Activated naive CD8-positive, alpha-beta T cell treated with anti-CD3 and anti-CD28 coated beads, Interleukin-2, amount 10 ng/mL, durations not matched to agents 7 days and 5 days (primary cell): Measurements from ENCODE around the gene DYNLT1. TPM values are rescaled to one million over a fixed set of nuclear protein-coding genes. Genes with fewer than 3 reads are reported as not detected.
"Not testable (repeated sequence)": the region's sequence is repeated elsewhere in the genome, so short reads cannot be mapped to it uniquely, and the experiment has no call there.

ENCODE experiments used
- ATAC-seq: fragments of 150-1000 bp; cut with Tn5 transposase; one replicate; pipeline ENCODE4 v1.10.0; 2021; ENCODE audit warnings: low read depth, moderate library complexity
- POLR2A ChIA-PET: fragments of 350-600 bp; sonication (Branson Sonifier 250); formaldehyde crosslinking; loops from one replicate; lab custom pipeline; 2021; ENCODE audit warnings: antibody characterized with exemption; lab: Charles Lee
- DNase-seq: peaks from one replicate; pipeline ENCODE4 v3.0.0; 2021
- H3K27ac Mint-ChIP-seq: one replicate; pipeline ENCODE4 v1.8.0; 2022; ENCODE audit warnings: mild to moderate bottlenecking, mixed read lengths
- H3K27me3 Mint-ChIP-seq: one replicate; pipeline ENCODE4 v1.8.0; 2022; ENCODE audit warnings: mild to moderate bottlenecking, moderate library complexity, mixed read lengths
- H3K36me3 Mint-ChIP-seq: one replicate; pipeline ENCODE4 v1.8.0; 2021; ENCODE audit warnings: mild to moderate bottlenecking, mixed read lengths
- H3K4me1 Mint-ChIP-seq: one replicate; pipeline ENCODE4 v1.8.0; 2021; ENCODE audit warnings: mixed read lengths
- H3K4me3 Mint-ChIP-seq: one replicate; pipeline ENCODE4 v1.8.0; 2022; ENCODE audit warnings: mild to moderate bottlenecking, moderate library complexity, mixed read lengths
- H3K9me3 Mint-ChIP-seq: one replicate; pipeline ENCODE4 v1.8.0; 2021; ENCODE audit warnings: mixed read lengths
- total RNA-seq, 2 experiments: library from RNA; stranded (reverse); gene quantifications; one replicate each; pipeline ENCODE4 v1.2.3, GENCODE V29; 2021

The DYNLT1 gene
- total RNA-seq, 2 experiments from 2014 or later, result 99.9 to 102 TPM

GRCh38 chr6:158645064-158646022 is 800 bp upstream of the DYNLT1 start:
- Mint-ChIP-seq H3K4me3 (peak overlapping the region; percentile 92), H3K36me3 (peaks cover 27% of the 10 kb centered on the region), H3K4me1 (peaks cover 52% of the 10 kb centered on the region), H3K27me3 (no peaks in the 10 kb centered on the region), H3K9me3 (no peaks in the 10 kb centered on the region), H3K27ac (peak overlapping the region; percentile 85)
- POLR2A ChIA-PET, result interaction anchor here (1.2 to 3.2 kb wide), 6 partner anchors 9 to 224 kb away, joined by 3 to 62 read pairs (median 5); no protein-coding TSS in a partner anchor
- ATAC-seq (no peak), DNase-seq (no peak)

DNA sequence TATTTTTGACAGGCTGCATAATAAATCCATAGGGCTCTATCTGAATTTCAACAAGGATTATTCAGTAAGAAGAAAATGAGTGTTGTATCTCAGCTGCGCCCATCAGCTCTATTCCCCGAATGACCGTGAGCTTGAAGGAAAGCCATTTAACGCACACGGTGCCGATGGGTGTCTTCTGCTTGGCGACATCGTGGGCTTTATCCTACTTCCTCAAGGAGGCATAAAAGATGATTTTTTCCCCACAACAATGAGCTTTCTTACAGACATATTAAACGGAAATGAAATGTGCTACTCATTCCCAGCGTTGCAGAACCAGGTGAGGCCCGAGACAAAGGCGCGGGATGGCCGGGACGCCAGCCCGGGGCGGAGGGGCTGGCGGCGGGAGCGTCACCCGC is 710 bp downstream of the DYNLT1 start:
- Mint-ChIP-seq H3K9me3 (no peaks in the 10 kb centered on the region), H3K4me3 (peak overlapping the region; percentile 99), H3K27ac (peak overlapping the region; percentile 94), H3K4me1 (peaks cover 52% of the 10 kb centered on the region), H3K36me3 (peaks cover 33% of the 10 kb centered on the region), H3K27me3 (no peaks in the 10 kb centered on the region)
- DNase-seq (no peak), ATAC-seq (no peak)
- POLR2A ChIA-PET, result interaction anchor here (0.9 to 3.2 kb wide), 9 partner anchors 10 to 226 kb away, joined by 3 to 62 read pairs (median 5); no protein-coding TSS in a partner anchor

GRCh38 chr6:158642097-158642601 is 2.4 kb downstream of the DYNLT1 start:
- H3K27ac Mint-ChIP-seq, result peak overlapping the region; percentile 94
- POLR2A ChIA-PET, result interaction anchor here (1.1 to 3.2 kb wide), 3 partner anchors 8 to 74 kb away, joined by 3 to 62 read pairs (median 3); no protein-coding TSS in a partner anchor
- peaks cover 38% of the 10 kb centered on the region for H3K36me3 Mint-ChIP-seq
- peak overlapping the region; percentile 99 for H3K4me3 Mint-ChIP-seq
- H3K4me1 Mint-ChIP-seq, result peaks cover 53% of the 10 kb centered on the region
- no peak for ATAC-seq
- no peaks in the 10 kb centered on the region for H3K9me3 Mint-ChIP-seq
- DNase-seq, result no peak
- no peaks in the 10 kb centered on the region for H3K27me3 Mint-ChIP-seq

- POLR2A ChIA-PET, result interaction anchor here (0.6 kb wide), 1 partner anchor 13 kb away, joined by 3 read pairs; no protein-coding TSS in a partner anchor
- Mint-ChIP-seq H3K4me1 (peaks cover 56% of the 10 kb centered on the region), H3K9me3 (no peaks in the 10 kb centered on the region), H3K36me3 (peaks cover 50% of the 10 kb centered on the region), H3K27me3 (no peaks in the 10 kb centered on the region), H3K4me3 (peak overlapping the region; percentile 53), H3K27ac (peak overlapping the region; percentile 62)
- ATAC-seq (no peak), DNase-seq (no peak)
These were observed 4.0 kb downstream of the DYNLT1 start for GRCh38 chr6:158640519-158640918.

- peak overlapping the region; percentile 68 for H3K27ac Mint-ChIP-seq
- peaks cover 60% of the 10 kb centered on the region for H3K4me1 Mint-ChIP-seq
- H3K4me3 Mint-ChIP-seq, result no peak overlapping the region
- no peaks in the 10 kb centered on the region for H3K9me3 Mint-ChIP-seq
- DNase-seq (no peak), ATAC-seq (no peak)
- H3K36me3 Mint-ChIP-seq, result peaks cover 51% of the 10 kb centered on the region
- no peaks in the 10 kb centered on the region for H3K27me3 Mint-ChIP-seq
- POLR2A ChIA-PET, result interaction anchor here (1.3 kb wide), 1 partner anchor 11 kb away, joined by 3 read pairs; the partner anchor contains the start of gene SYTL3
These were observed 5.5 kb downstream of the DYNLT1 start for GRCh38 chr6:158639056-158639455.

- Mint-ChIP-seq H3K4me1 (peaks cover 61% of the 10 kb centered on the region), H3K9me3 (no peaks in the 10 kb centered on the region), H3K27me3 (no peaks in the 10 kb centered on the region), H3K36me3 (peaks cover 49% of the 10 kb centered on the region), H3K4me3 (peak overlapping the region; percentile 3), H3K27ac (peak overlapping the region; percentile 68)
- ATAC-seq (no peak), DNase-seq (no peak)
- POLR2A ChIA-PET, result interaction anchor here (1.3 kb wide), 1 partner anchor 12 kb away, joined by 3 read pairs; the partner anchor contains the start of gene SYTL3
These were observed 6.2 kb downstream of the DYNLT1 start for GRCh38 chr6:158638324-158638854.

DNA sequence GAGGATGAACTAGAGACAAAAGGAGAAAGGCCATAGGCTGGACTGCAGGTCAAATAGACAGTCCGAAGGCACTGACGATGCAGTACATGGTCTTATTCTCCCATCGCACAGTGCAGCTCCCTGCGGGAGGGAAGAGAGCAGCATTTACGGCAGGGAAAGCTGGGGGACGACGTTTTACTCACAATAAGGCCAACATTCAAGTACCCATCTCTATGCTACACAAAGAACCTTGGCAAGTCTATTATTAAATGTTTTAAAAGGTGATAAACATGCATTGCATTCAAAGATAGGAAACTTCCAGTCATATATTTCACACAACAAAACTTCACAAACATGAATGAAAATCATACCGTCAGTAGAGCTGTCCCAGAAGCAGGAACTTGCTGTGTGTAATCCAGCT is 7.8 kb downstream of the DYNLT1 start:
- peaks cover 39% of the 10 kb centered on the region for H3K36me3 Mint-ChIP-seq
- DNase-seq, result no peak
- no peaks in the 10 kb centered on the region for H3K9me3 Mint-ChIP-seq
- peaks cover 54% of the 10 kb centered on the region for H3K4me1 Mint-ChIP-seq
- H3K27ac Mint-ChIP-seq, result no peak overlapping the region
- no peak for ATAC-seq
- no peak overlapping the region for H3K4me3 Mint-ChIP-seq
- H3K27me3 Mint-ChIP-seq, result no peaks in the 10 kb centered on the region
- POLR2A ChIA-PET, result no interaction called here

DNA sequence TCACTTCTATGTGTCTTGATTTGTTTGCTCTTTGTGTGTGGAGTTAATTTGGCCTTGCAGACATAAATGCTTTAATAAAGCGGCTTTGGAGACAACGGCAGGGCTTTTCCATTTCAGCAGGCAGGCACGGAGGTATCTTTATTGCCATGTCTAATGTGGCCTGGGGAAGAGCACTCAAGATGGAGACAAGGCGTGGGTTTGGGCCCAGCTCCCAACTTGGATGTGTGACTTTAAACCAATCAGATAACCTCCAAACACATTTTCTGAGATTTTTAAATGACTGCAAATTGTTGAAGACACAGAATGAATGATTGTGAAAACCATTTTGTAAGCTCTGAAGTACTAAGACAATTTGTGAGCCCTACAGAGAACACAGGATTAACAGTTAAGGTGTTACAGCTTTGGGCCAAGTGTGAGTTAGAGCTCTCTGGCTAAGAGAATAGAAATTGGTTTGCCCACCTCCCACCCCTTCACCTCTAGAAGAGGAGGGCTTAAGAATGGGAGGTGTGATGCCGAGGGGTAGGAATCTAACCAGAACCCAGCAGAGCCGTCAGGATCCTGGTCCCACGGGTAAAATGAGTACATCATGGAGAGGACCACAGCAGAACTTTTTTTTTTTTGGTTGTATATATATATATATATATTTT is 9.0 kb downstream of the DYNLT1 start:
- Mint-ChIP-seq H3K27me3 (no peaks in the 10 kb centered on the region), H3K4me3 (peak overlapping the region; percentile 22), H3K9me3 (no peaks in the 10 kb centered on the region), H3K36me3 (peaks cover 37% of the 10 kb centered on the region), H3K4me1 (peaks cover 54% of the 10 kb centered on the region), H3K27ac (peak overlapping the region; percentile 70)
- ATAC-seq (no peak), DNase-seq (no peak)
- POLR2A ChIA-PET, result interaction anchor here (0.7 to 4.0 kb wide), 2 partner anchors 8 to 1131 kb away, joined by 4 to 19 read pairs; partner anchors contain the start of gene DYNLT1

- POLR2A ChIA-PET, result interaction anchor here (4.0 kb wide), 1 partner anchor 9 kb away, joined by 19 read pairs; the partner anchor contains the start of gene DYNLT1
- Mint-ChIP-seq H3K27me3 (no peaks in the 10 kb centered on the region), H3K36me3 (peaks cover 33% of the 10 kb centered on the region), H3K4me3 (peak overlapping the region; percentile 22), H3K9me3 (no peaks in the 10 kb centered on the region), H3K27ac (peak overlapping the region; percentile 70), H3K4me1 (peaks cover 50% of the 10 kb centered on the region)
- peak; percentile 50 for ATAC-seq
- DNase-seq, result no peak
These were observed 9.7 kb downstream of the DYNLT1 start for GRCh38 chr6:158634695-158635426.

- Mint-ChIP-seq H3K27ac (peak overlapping the region; percentile 34), H3K4me1 (peaks cover 39% of the 10 kb centered on the region), H3K4me3 (no peak overlapping the region), H3K9me3 (no peaks in the 10 kb centered on the region), H3K27me3 (no peaks in the 10 kb centered on the region), H3K36me3 (peaks cover 34% of the 10 kb centered on the region)
- POLR2A ChIA-PET, result interaction anchor here (4.0 kb wide), 1 partner anchor 11 kb away, joined by 19 read pairs; the partner anchor contains the start of gene DYNLT1
- DNase-seq (no peak), ATAC-seq (no peak)
These were observed 11.4 kb downstream of the DYNLT1 start for GRCh38 chr6:158633127-158633526.

GRCh38 chr6:158632538-158633119 is 11.9 kb downstream of the DYNLT1 start:
- POLR2A ChIA-PET, result interaction anchor here (4.0 kb wide), 1 partner anchor 11 kb away, joined by 19 read pairs; the partner anchor contains the start of gene DYNLT1
- Mint-ChIP-seq H3K4me1 (peaks cover 39% of the 10 kb centered on the region), H3K27ac (peak overlapping the region; percentile 5), H3K36me3 (peaks cover 34% of the 10 kb centered on the region)
- DNase-seq, H3K4me3 Mint-ChIP-seq, H3K9me3 Mint-ChIP-seq, H3K27me3 Mint-ChIP-seq, ATAC-seq: not testable (repeated sequence)
